Sigmoid colon (tissue), 4 donors: ENCODE data around the gene CD164L2.

Experiments
- EP300 ChIP-seq, 4 donors: sonication (generic); formaldehyde crosslinking; IDR thresholded peaks; one replicate each; pipeline ENCODE4 v1.6.1; 2017; ENCODE audit warnings: antibody characterized with exemption in 4 of 4
- POLR2A ChIP-seq, 2 donors: fragments of 450-650 bp; IDR thresholded peaks; one replicate each; pipeline ENCODE4 v1.6.1; 2016; ENCODE audit warnings: antibody characterized with exemption in 2 of 2, mild to moderate bottlenecking in 2 of 2, moderate library complexity in 2 of 2

GRCh38 chr1:27336756-27337155 is 46.4 kb downstream of the CD164L2 start:
- TF ChIP-seq POLR2A (IDR thresholded peaks at IDR 0.05) = no peak
- TF ChIP-seq EP300 (IDR thresholded peaks at IDR 0.05) = no peak
